NCI-H748 (cell line): ENCODE measurements around the gene TDP1.

Experiments
- DNase-seq: peaks from one replicate; lab custom pipeline; 2025; ENCODE audit not compliant: unreplicated experiment; lab: John Stamatoyannopoulos, UW

The TDP1 gene

GRCh38 chr14:89936654-89937185 lies 19.0 kb upstream of the TDP1 start:
- DNase-seq, result peak; percentile 48

- DNase-seq, result no peak
Measured at GRCh38 chr14:89941830-89942377, 13.8 kb upstream of the TDP1 start.

GRCh38 chr14:89947344-89947743 lies 8.4 kb upstream of the TDP1 start:
- no peak for DNase-seq

- DNase-seq, result peak; percentile 32
Measured at GRCh38 chr14:89952576-89952975, 3.2 kb upstream of the TDP1 start.

- no peak for DNase-seq
Measured at GRCh38 chr14:89953602-89954001, 2.1 kb upstream of the TDP1 start.

GRCh38 chr14:89954070-89955021 lies 1.4 kb upstream of the TDP1 start, which contains the start of gene EFCAB11:
Gene EFCAB11, minus strand, starts transcription at chr14:89954730. Its CDS starts 70 bp downstream, at chr14:89954660.
- peak; percentile 100 for DNase-seq

- DNase-seq, result no peak
Measured at GRCh38 chr14:89955022-89955744, 544 bp upstream of the TDP1 start.

GRCh38 chr14:89956661-89957009 lies 908 bp downstream of the TDP1 start:
- DNase-seq, result no peak

- DNase-seq, result no peak
Measured at GRCh38 chr14:89957376-89957775, 1.6 kb downstream of the TDP1 start.

- no peak for DNase-seq
Measured at GRCh38 chr14:89957791-89958190, 2.1 kb downstream of the TDP1 start.

- DNase-seq, result no peak
Measured at GRCh38 chr14:89958966-89959365, 3.2 kb downstream of the TDP1 start.

GRCh38 chr14:89959853-89960445 lies 4.2 kb downstream of the TDP1 start:
- no peak for DNase-seq

GRCh38 chr14:89960914-89961313 lies 5.2 kb downstream of the TDP1 start:
- DNase-seq, result no peak

- no peak for DNase-seq
Measured at GRCh38 chr14:89963288-89963978, 7.7 kb downstream of the TDP1 start.

- no peak for DNase-seq
Measured at GRCh38 chr14:89965839-89966238, 10.1 kb downstream of the TDP1 start.

- peak; percentile 77 for DNase-seq
Measured at GRCh38 chr14:89973234-89973823, 17.6 kb downstream of the TDP1 start.

GRCh38 chr14:89977668-89978067 lies 21.9 kb downstream of the TDP1 start:
- no peak for DNase-seq

- DNase-seq, result no peak
Measured at GRCh38 chr14:89978656-89979055, 22.9 kb downstream of the TDP1 start.

GRCh38 chr14:89983375-89983774 lies 27.6 kb downstream of the TDP1 start:
- no peak for DNase-seq

GRCh38 chr14:89986462-89987160 lies 30.9 kb downstream of the TDP1 start:
- no peak for DNase-seq
